MM.1S (cell line): ENCODE data around the gene HAGHL.

Source experiments
- DNase-seq: peaks from one replicate; pipeline ENCODE4 v3.0.0-alpha.2; 2015
- H2AFZ ChIP-seq: fragments of 300-600 bp; sonication (generic); 2 replicates; pipeline ENCODE4 v1.6.0; 2016; ENCODE audit warnings: antibody characterized with exemption, low read length
- H3F3A ChIP-seq: fragments of 300-600 bp; sonication (generic); 2 replicates; pipeline ENCODE4 v1.6.1; 2016; ENCODE audit warnings: mild to moderate bottlenecking, antibody characterized with exemption, low read length, moderate library complexity, mixed read lengths; ENCODE audit not compliant: insufficient read depth
- H3K27ac ChIP-seq: fragments of 300-600 bp; sonication (generic); 2 replicates; pipeline ENCODE4 v1.5.1; 2016; ENCODE audit warnings: mild to moderate bottlenecking, low read length
- H3K27me3 ChIP-seq: fragments of 300-600 bp; sonication (generic); replicated peaks from 2 replicates; pipeline ENCODE4 v1.6.0; 2016; ENCODE audit warnings: low read length; ENCODE audit not compliant: insufficient read depth
- H3K36me3 ChIP-seq: fragments of 300-600 bp; sonication (generic); replicated peaks from 2 replicates; pipeline ENCODE4 v1.6.1; 2016; ENCODE audit warnings: mild to moderate bottlenecking, low read length, mixed read lengths; ENCODE audit not compliant: insufficient read depth
- H3K4me1 ChIP-seq: fragments of 300-600 bp; sonication (generic); 2 replicates; pipeline ENCODE4 v1.6.1; 2016; ENCODE audit warnings: low read length, mixed read lengths
- H3K4me2 ChIP-seq: fragments of 300-600 bp; sonication (generic); 2 replicates; pipeline ENCODE4 v1.6.0; 2016; ENCODE audit warnings: low read depth, low read length
- H3K4me3 ChIP-seq: fragments of 300-600 bp; sonication (generic); 2 replicates; pipeline ENCODE4 v1.5.1; 2016; ENCODE audit warnings: low read length, mixed read lengths
- H3K79me2 ChIP-seq: fragments of 300-600 bp; sonication (generic); 2 replicates; pipeline ENCODE4 v1.6.1; 2016; ENCODE audit warnings: mixed run types, low read length, mixed read lengths
- H3K9ac ChIP-seq: fragments of 300-600 bp; sonication (generic); 2 replicates; pipeline ENCODE4 v1.6.1; 2016; ENCODE audit warnings: low read length, mixed read lengths
- H3K9me2 ChIP-seq: fragments of 300-600 bp; sonication (generic); replicated peaks from 2 replicates; pipeline ENCODE4 v1.6.1; 2016; ENCODE audit warnings: mild to moderate bottlenecking, low read length, mixed read lengths; ENCODE audit not compliant: insufficient read depth
- H3K9me3 ChIP-seq: fragments of 300-600 bp; sonication (generic); replicated peaks from 2 replicates; pipeline ENCODE4 v1.6.1; 2016; ENCODE audit warnings: mild to moderate bottlenecking, low read length, mixed read lengths; ENCODE audit not compliant: insufficient read depth
- H4K20me1 ChIP-seq: fragments of 300-600 bp; sonication (generic); 2 replicates; pipeline ENCODE4 v1.6.1; 2016; ENCODE audit warnings: mild to moderate bottlenecking, low read length, moderate library complexity, mixed read lengths; ENCODE audit not compliant: insufficient read depth
- CTCF ChIP-seq: fragments of 300-600 bp; sonication (generic); IDR thresholded peaks from 2 replicates; pipeline ENCODE4 v1.5.1; 2016; ENCODE audit warnings: antibody characterized with exemption, low read length, mixed read lengths
- EZH2 ChIP-seq: fragments of 300-600 bp; sonication (generic); optimal IDR thresholded peaks from 2 replicates; pipeline ENCODE3; 2017; ENCODE audit warnings: low read depth, mild to moderate bottlenecking, antibody characterized with exemption, low read length, mixed read lengths
- EZH2phosphoT487 ChIP-seq: fragments of 300-600 bp; sonication (generic); IDR thresholded peaks from 2 replicates; pipeline ENCODE4 v1.6.1; 2018; ENCODE audit warnings: antibody characterized with exemption, low read length

HAGHL gene

GRCh38 chr16:707062-707538 lies 19.8 kb upstream of the HAGHL start:
- H3K4me3 ChIP-seq = no peak overlapping the region
- H3K4me2 ChIP-seq = no peak overlapping the region

GRCh38 chr16:708019-708418 lies 18.9 kb upstream of the HAGHL start:
- Histone ChIP-seq H2AFZ (no peak overlapping the region), H3K4me2 (no peak overlapping the region), H3K79me2 (no peaks in the 10 kb centered on the region), H3F3A (no peaks in the 10 kb centered on the region), H4K20me1 (no peaks in the 10 kb centered on the region), H3K4me3 (no peak overlapping the region), H3K27me3 (peaks cover 66% of the 10 kb centered on the region), H3K36me3 (no peaks in the 10 kb centered on the region), H3K9me2 (no peaks in the 10 kb centered on the region), H3K9me3 (no peaks in the 10 kb centered on the region), H3K4me1 (no peaks in the 10 kb centered on the region), H3K9ac (no peak overlapping the region), H3K27ac (no peak overlapping the region)
- no peak for DNase-seq
- no peak for TF ChIP-seq EZH2phosphoT487
- no peak for TF ChIP-seq CTCF
- no peak for TF ChIP-seq EZH2

More at GRCh38 chr16:707062-707538, 19.8 kb upstream of the HAGHL start:
- Histone ChIP-seq H3K27ac (no peak overlapping the region), H3K4me1 (no peaks in the 10 kb centered on the region), H3K9me3 (no peaks in the 10 kb centered on the region), H3K79me2 (no peaks in the 10 kb centered on the region), H3K9me2 (no peaks in the 10 kb centered on the region), H4K20me1 (no peaks in the 10 kb centered on the region), H3F3A (no peaks in the 10 kb centered on the region), H3K9ac (no peak overlapping the region), H3K27me3 (peaks cover 75% of the 10 kb centered on the region), H3K36me3 (no peaks in the 10 kb centered on the region), H2AFZ (no peak overlapping the region)
- no peak for DNase-seq
- TF ChIP-seq EZH2phosphoT487 (no peak), CTCF (no peak), EZH2 (no peak)

- H3K79me2 ChIP-seq = no peaks in the 10 kb centered on the region
- no peaks in the 10 kb centered on the region for H4K20me1 ChIP-seq
- no peak overlapping the region for H3K27ac ChIP-seq
Observed at GRCh38 chr16:708959-709358, 17.9 kb upstream of the HAGHL start.

More at GRCh38 chr16:708959-709358, 17.9 kb upstream of the HAGHL start:
- DNase-seq = no peak
- no peaks in the 10 kb centered on the region for H3K9me3 ChIP-seq
- no peaks in the 10 kb centered on the region for H3K36me3 ChIP-seq
- no peaks in the 10 kb centered on the region for H3F3A ChIP-seq
- H3K4me1 ChIP-seq = no peaks in the 10 kb centered on the region; the same call in 1 of the 2 replicates
- no peak overlapping the region for H3K4me2 ChIP-seq
- no peaks in the 10 kb centered on the region for H3K9me2 ChIP-seq
- no peak overlapping the region for H3K9ac ChIP-seq
- H3K4me3 ChIP-seq = no peak overlapping the region
- H2AFZ ChIP-seq = no peak overlapping the region
- TF ChIP-seq CTCF (no peak), EZH2 (no peak), EZH2phosphoT487 (no peak)
- peaks cover 58% of the 10 kb centered on the region for H3K27me3 ChIP-seq
